ENCODE results near the gene TAS1R3. TPM values are rescaled to one million over a fixed set of nuclear protein-coding genes. Genes with fewer than 3 reads are reported as not detected.

The TAS1R3 gene
- total and polyA plus RNA-seq, 2 of the 4 experiments (the other 2 are of a cell fraction), result under 0.01 to 0.05 TPM

DNA sequence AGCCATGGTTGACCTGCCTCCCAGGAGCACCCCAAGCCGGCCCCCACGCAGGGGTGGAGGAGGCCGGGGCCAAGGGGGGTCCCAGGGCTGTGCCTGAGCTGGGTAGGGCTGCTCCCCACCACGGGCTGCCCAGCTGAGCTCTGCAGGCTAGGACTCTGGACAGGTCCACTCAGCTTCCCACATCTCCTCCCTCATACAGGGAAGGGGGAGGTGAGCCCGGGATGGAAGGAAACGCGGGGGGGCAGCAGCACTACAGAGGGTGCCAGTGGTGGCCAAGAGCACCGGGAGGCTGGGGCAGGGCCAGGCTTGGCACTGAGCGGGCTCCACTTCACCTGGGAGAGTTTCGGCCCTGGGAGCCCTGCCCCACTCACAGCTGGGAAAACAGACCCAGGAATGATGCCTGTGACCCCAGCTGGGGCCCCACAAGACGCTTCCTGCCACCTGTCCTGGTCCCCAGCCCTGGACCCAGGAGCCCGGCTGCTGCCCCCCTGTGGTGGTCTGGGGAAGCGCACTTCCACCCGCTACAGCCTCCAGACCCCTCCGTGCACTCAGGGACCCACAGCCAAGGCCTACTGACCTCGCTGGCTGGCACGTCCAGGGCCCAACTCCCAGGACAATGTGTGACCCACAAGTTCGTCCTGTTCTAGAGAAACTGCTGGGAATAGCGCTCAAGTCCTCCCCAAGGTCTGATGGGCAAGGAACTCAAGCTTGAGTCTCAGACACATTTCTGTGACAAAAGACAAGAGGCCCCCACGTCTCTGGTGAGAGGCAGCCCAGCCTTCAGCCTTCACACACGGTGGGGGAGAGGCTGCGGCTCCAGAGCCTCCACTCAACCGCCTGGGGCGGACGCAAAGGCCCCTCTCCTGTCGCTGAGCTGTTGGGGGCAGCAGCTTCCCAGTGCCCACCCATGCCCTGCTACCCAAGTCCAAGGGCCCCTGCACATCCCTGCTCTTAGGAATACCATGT is 40.9 kb downstream of the TAS1R3 start:
- Histone ChIP-seq H3K56ac (ENCODE audit: extremely low read depth, insufficient read depth, low read length) (no peak overlapping the region), H2BK5ac (ENCODE audit: low read depth, low read length, poor library complexity, severe bottlenecking) (peak overlapping the region; percentile 10), H3K18ac (ENCODE audit: low read depth, low read length) (no peak overlapping the region), H2BK120ac (ENCODE audit: low read depth, low read length) (no peak overlapping the region), H3K23ac (ENCODE audit: low read depth, low read length) (peak overlapping the region; percentile 76), H2BK20ac (ENCODE audit: low read depth, low read length) (no peak overlapping the region), H4K91ac (ENCODE audit: insufficient read depth, low read depth, low read length) (peak overlapping the region; percentile 74), H3K9me1 (ENCODE audit: insufficient read depth, low read length) (0 out of 2 replicates have a peak, but pooled peaks cover 5% of the 10 kb centered on the region), H2AK9ac (replicated peaks; ENCODE audit: low read depth, low read length, poor library complexity) (peak overlapping the region; percentile 77), H2AK5ac (ENCODE audit: low read depth, low read length) (peak overlapping the region; percentile 89; the same call in 1 of the 2 replicates), H2AFZ (replicated peaks; ENCODE audit: low read length, poor library complexity) (peak overlapping the region; percentile 76), H3K36me3 (ENCODE audit: control insufficient read depth, insufficient read depth, low read length) (peaks cover 8% of the 10 kb centered on the region), H3K9ac (ENCODE audit: low read depth, low read length) (no peak overlapping the region), H3K4me1 (ENCODE audit: control insufficient read depth, insufficient read depth, low read length) (peaks cover 12% of the 10 kb centered on the region), H3K4me3 (ENCODE audit: insufficient read depth, low read depth, low read length) (no peak overlapping the region), H4K20me1 (ENCODE audit: insufficient read depth, low read length) (peaks cover 11% of the 10 kb centered on the region; the same call in 1 of the 2 replicates), H3K27ac (ENCODE audit: insufficient read depth, low read length) (peak overlapping the region; percentile 51; the same call in 1 of the 2 replicates), H3K79me1 (ENCODE audit: low read depth in 1 of 2, low read length in 2 of 2) (peaks cover 3 to 53% of the 10 kb centered on the region in 2 experiments; a peak in 3 of 4 replicates), H3K9me3 (ENCODE audit: control insufficient read depth, insufficient read depth, low read length) (no peaks in the 10 kb centered on the region), H3K27me3 (ENCODE audit: control insufficient read depth, insufficient read depth, low read length) (no peaks in the 10 kb centered on the region), H3K14ac (replicated peaks; ENCODE audit: low read depth, low read length) (no peak overlapping the region), H3K4ac (ENCODE audit: low read depth, low read length) (peak overlapping the region; percentile 71; the same call in 1 of the 2 replicates), H3K4me2 (ENCODE audit: low read depth, low read length) (no peak overlapping the region), H4K5ac (ENCODE audit: low read depth, low read length) (0 out of 2 replicates have a peak overlapping the region, but pooled peaks have one; percentile 69), H2BK15ac (ENCODE audit: low read depth, low read length) (no peak overlapping the region), H4K8ac (ENCODE audit: low read depth in 2 of 2, low read length in 2 of 2) (peak overlapping the region in 1 of 2 experiments; percentile 67; a peak in 2 of 4 replicates)
- 40% methylated on average over 11 of the region's 26 CpGs; no CpG with 5 or more reads in 1 of the 2 experiments for WGBS, 2 experiments (ENCODE audit: extremely low coverage in 2 of 2, insufficient read length in 1 of 2)
- in situ Hi-C loops (cut with MboI; ENCODE audit: low sequenced_read_pairs), result no loop called here
- POLR2A ChIA-PET (ENCODE audit: unreplicated experiment), result no interaction called here
- peak; percentile 38 for DNase-seq
- TF ChIP-seq RAD21 (IDR thresholded peaks at IDR 0.05; ENCODE audit: low read length), result peak; percentile 70
- TF ChIP-seq, protein P1, sequence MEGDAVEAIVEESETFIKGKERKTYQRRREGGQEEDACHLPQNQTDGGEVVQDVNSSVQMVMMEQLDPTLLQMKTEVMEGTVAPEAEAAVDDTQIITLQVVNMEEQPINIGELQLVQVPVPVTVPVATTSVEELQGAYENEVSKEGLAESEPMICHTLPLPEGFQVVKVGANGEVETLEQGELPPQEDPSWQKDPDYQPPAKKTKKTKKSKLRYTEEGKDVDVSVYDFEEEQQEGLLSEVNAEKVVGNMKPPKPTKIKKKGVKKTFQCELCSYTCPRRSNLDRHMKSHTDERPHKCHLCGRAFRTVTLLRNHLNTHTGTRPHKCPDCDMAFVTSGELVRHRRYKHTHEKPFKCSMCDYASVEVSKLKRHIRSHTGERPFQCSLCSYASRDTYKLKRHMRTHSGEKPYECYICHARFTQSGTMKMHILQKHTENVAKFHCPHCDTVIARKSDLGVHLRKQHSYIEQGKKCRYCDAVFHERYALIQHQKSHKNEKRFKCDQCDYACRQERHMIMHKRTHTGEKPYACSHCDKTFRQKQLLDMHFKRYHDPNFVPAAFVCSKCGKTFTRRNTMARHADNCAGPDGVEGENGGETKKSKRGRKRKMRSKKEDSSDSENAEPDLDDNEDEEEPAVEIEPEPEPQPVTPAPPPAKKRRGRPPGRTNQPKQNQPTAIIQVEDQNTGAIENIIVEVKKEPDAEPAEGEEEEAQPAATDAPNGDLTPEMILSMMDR (conservative IDR thresholded peaks at IDR 0.05; ENCODE audit: low read depth, low read length), result peak; percentile 74
- TF ChIP-seq SMC3 (IDR thresholded peaks at IDR 0.05; ENCODE audit: low read depth, low read length), result peak; percentile 78
- TF ChIP-seq NFE2L2 (IDR thresholded peaks at IDR 0.05; ENCODE audit: low read depth, low read length), result no peak
- BruUV-seq (replicated peaks), result no TSS peak
- dilution Hi-C loops (cut with HindIII; ENCODE audit: low sequenced_read_pairs, unreplicated experiment), result no loop called here
- intact Hi-C loops (cut with micrococcal nuclease), result loop anchor here (2.0 kb wide), 1 partner anchor 13 kb away; the partner anchor contains the start of gene MXRA8
- peak; percentile 60 for ATAC-seq (ENCODE audit: low read depth)
- CTCF ChIA-PET, result interaction anchor here (0.8 kb wide), 1 partner anchor 24 kb away, joined by 3 read pairs; no protein-coding TSS in a partner anchor
